GM12878 (cell line): ENCODE results near the gene OPN3. TPM values are rescaled to one million over a fixed set of nuclear protein-coding genes. Genes with fewer than 3 reads are reported as not detected.

ENCODE experiments used
- ATAC-seq: fragments of 200-7000 bp; cut with Tn5 transposase; 3 replicates; pipeline ENCODE4 v1.9.1; 2020; ENCODE audit warnings: mild to moderate bottlenecking, moderate library complexity
- BruUV-seq: library from RNA; stranded (reverse); fragments of 400-500 nt; replicated peaks from 2 replicates; lab custom pipeline; 2021; lab: Mats Ljungman, UMichigan
- CTCF ChIA-PET: fragments of 300-600 bp; sonication (Branson Sonifier 250); formaldehyde crosslinking; extraction: SDS; loops from one replicate; lab custom pipeline; 2021; ENCODE audit warnings: inconsistent platforms; lab: Yijun Ruan, JAX
- POLR2A ChIA-PET: fragments of 350-600 bp; formaldehyde crosslinking; extraction: SDS; loops from one replicate; lab custom pipeline; 2021; ENCODE audit warnings: inconsistent platforms; lab: Charles Lee
- RAD21 ChIA-PET: fragments of 300-600 bp; sonication (Branson Sonifier 250); formaldehyde crosslinking; loops from one replicate; lab custom pipeline; 2023; ENCODE audit warnings: antibody characterized with exemption; ENCODE audit not compliant: unreplicated experiment; lab: Charles Lee
- SMC1A ChIA-PET: fragments of 300-600 bp; sonication (Branson Sonifier 250); formaldehyde crosslinking; loops from one replicate; lab custom pipeline; 2023; ENCODE audit not compliant: unreplicated experiment, uncharacterized antibody; lab: Charles Lee
- DNase-seq: peaks from one replicate; pipeline ENCODE4 v3.0.0-alpha.2; 2011; ENCODE audit warnings: low read depth, low spot score
- FAIRE-seq: peaks from 3 replicates; lab custom pipeline; 2011; peaks lifted over from hg19 to GRCh38; lab: Jason Lieb, UNC
- H2AFZ ChIP-seq: 2 replicates; pipeline ENCODE4 v1.6.0; 2011; ENCODE audit warnings: low read depth, low read length, control low read depth; ENCODE audit not compliant: control insufficient read depth
- H3K27ac ChIP-seq: 2 replicates; pipeline ENCODE4 v1.5.1; 2011; ENCODE audit warnings: control low read depth; ENCODE audit not compliant: control insufficient read depth, insufficient read depth
- H3K27me3 ChIP-seq, 2 experiments: replicated peaks in 1 of 2; 2 replicates each; pipeline versions ENCODE4 v1.6.0 to v1.6.1; 2011; ENCODE audit warnings: low read length in 1 of 2; ENCODE audit not compliant: control insufficient read depth in 2 of 2, insufficient read depth in 2 of 2
- H3K36me3 ChIP-seq, 2 experiments: 2 replicates each; pipeline ENCODE4 v1.5.1; 2011; ENCODE audit warnings: low read length in 1 of 2; ENCODE audit not compliant: control insufficient read depth in 2 of 2, insufficient read depth in 2 of 2
- H3K4me1 ChIP-seq: 2 replicates; pipeline ENCODE4 v1.6.1; 2011; ENCODE audit warnings: mild to moderate bottlenecking, low read length, moderate library complexity, mixed read lengths; ENCODE audit not compliant: control insufficient read depth, insufficient read depth
- H3K4me2 ChIP-seq: 2 replicates; pipeline ENCODE4 v1.6.0; 2011; ENCODE audit warnings: control low read depth; ENCODE audit not compliant: control insufficient read depth, insufficient read depth
- H3K4me3 ChIP-seq: fragments of 200-600 bp; sonication (generic); 2 replicates; pipeline ENCODE4 v1.5.1; 2016
- H3K79me2 ChIP-seq: 2 replicates; pipeline ENCODE4 v1.6.0; 2011; ENCODE audit warnings: low read length; ENCODE audit not compliant: control insufficient read depth, insufficient read depth
- H3K9ac ChIP-seq: 2 replicates; pipeline ENCODE4 v1.8.0; 2011; ENCODE audit warnings: low read length, control low read depth, mixed read lengths; ENCODE audit not compliant: control insufficient read depth, insufficient read depth
- H3K9me3 ChIP-seq: replicated peaks from 3 replicates; pipeline ENCODE4 v1.5.1; 2011; ENCODE audit warnings: mild to moderate bottlenecking, low read length; ENCODE audit not compliant: control insufficient read depth, insufficient read depth
- H4K20me1 ChIP-seq: 2 replicates; pipeline ENCODE4 v1.6.0; 2011; ENCODE audit not compliant: control insufficient read depth, insufficient read depth
- E2F8 ChIP-seq: fragments of 450-650 bp; IDR thresholded peaks from 2 replicates; pipeline ENCODE4 v1.6.1; 2018; ENCODE audit warnings: mild to moderate bottlenecking, low read depth, moderate library complexity; ENCODE audit not compliant: partially characterized antibody
- ESRRA ChIP-seq: IDR thresholded peaks from 2 replicates; pipeline ENCODE4 v1.6.1; 2012; ENCODE audit warnings: mild to moderate bottlenecking, low read length, improper control_type of control experiment
- HCFC1 ChIP-seq: fragments of 150-350 bp; IDR thresholded peaks from 2 replicates; pipeline ENCODE4 v1.6.1; 2014; ENCODE audit warnings: low read length
- IKZF1 ChIP-seq: fragments of 450-650 bp; conservative IDR thresholded peaks from 2 replicates; pipeline ENCODE4 v1.6.1; 2017; ENCODE audit warnings: antibody characterized with exemption, mild to moderate bottlenecking
- KAT2A ChIP-seq: conservative IDR thresholded peaks from 2 replicates; pipeline ENCODE4 v1.6.1; 2011; ENCODE audit warnings: low read depth, low read length; ENCODE audit not compliant: control insufficient read depth
- POLR2AphosphoS2 ChIP-seq: IDR thresholded peaks from 2 replicates; pipeline ENCODE4 v1.6.1; 2011; ENCODE audit warnings: low read depth, mild to moderate bottlenecking, low read length, improper control_type of control experiment, moderate library complexity
- PRDM15 ChIP-seq: fragments of 450-650 bp; formaldehyde crosslinking; IDR thresholded peaks from 2 replicates; pipeline ENCODE4 v1.4.0; 2020; ENCODE audit warnings: mild to moderate bottlenecking, moderate library complexity
- SREBF1 ChIP-seq: IDR thresholded peaks from 2 replicates; pipeline ENCODE4 v1.6.1; 2012; ENCODE audit warnings: mild to moderate bottlenecking, low read length
- ZNF687 ChIP-seq: fragments of 450-650 bp; IDR thresholded peaks from 2 replicates; pipeline ENCODE4 v1.6.1; 2017; ENCODE audit warnings: mild to moderate bottlenecking, moderate library complexity
- WGBS: methylation state at CpG from one replicate; pipeline ENCODE4 v1.1.6; 2016; ENCODE audit warnings: low lambda C conversion rate; ENCODE audit not compliant: insufficient replicate concordance, insufficient coverage; ENCODE audit errors: missing lambda C conversion rate; 5-methylcytosine and 5-hydroxymethylcytosine counted together
- in situ Hi-C: fragments of 300-500 bp; cut with MboI; formaldehyde crosslinking; loops from 9 replicates; pipeline ENCODE4 v1.14.3; 2018; ENCODE audit warnings: mixed read lengths
- intact Hi-C: fragments of 100-400 bp; cut with micrococcal nuclease; formaldehyde crosslinking; loops from one replicate; pipeline ENCODE4 v1.14.2; 2022; ENCODE audit not compliant: unreplicated experiment
- polyA plus RNA-seq, 11 experiments: library from polyadenylated mRNA; depleted of rRNA in 4 of 11; unstranded in 6 of 11; stranded (reverse) in 5 of 11; fragments of >200 nt; fragmentation: Nextera tagmentation in 4 of 11; fragmentation: Illumina TruSeq in 1 of 11; extraction: Ambion mirVana in 4 of 11; extraction: Trizol in 1 of 11; gene quantifications; 1 replicate in 1 of 11; 2 replicates in 10 of 11; pipeline versions ENCODE4 v1.2.1 to v1.2.3, GENCODE V29; 2011 to 2016; ENCODE audit warnings: inconsistent platforms in 2 of 11, missing spikeins in 2 of 11, low read depth in 1 of 11
- total RNA-seq, 4 experiments: library from RNA; depleted of rRNA in 3 of 4; stranded (reverse); fragments of >200 nt in 3 of 4; fragmentation: Illumina TruSeq in 1 of 4; extraction: Trizol in 1 of 4; gene quantifications; 2 replicates each; pipeline versions ENCODE4 v1.2.1 to v1.2.3, GENCODE V29; 2013 to 2021

Gene OPN3
- total and polyA plus RNA-seq, 10 of the 15 experiments (the other 5 are each of a cell fraction or from before 2014, with no cell fraction given): 0.26 to 12.2 (median 7.4) TPM

GRCh38 chr1:241551759-241552638 lies 88.2 kb downstream of the OPN3 start:
- H3K9me3 ChIP-seq: no peaks in the 10 kb centered on the region
- peak overlapping the region; percentile 51 for H3K4me2 ChIP-seq
- ChIA-PET POLR2A (interaction anchor here (0.7 kb wide), 1 partner anchor 24 kb away, joined by 3 read pairs; no protein-coding TSS in a partner anchor), SMC1A (interaction anchor here (0.6 to 2.2 kb wide), 4 partner anchors 15 to 45 kb away, joined by 3 to 10 read pairs (median 4); partner anchors contain the start of gene FH), RAD21 (interaction anchor here (1.0 kb wide), 1 partner anchor 18 kb away, joined by 3 read pairs; no protein-coding TSS in a partner anchor), CTCF (no interaction called here)
- intact Hi-C loops (loop anchor here (2.0 kb wide), 1 partner anchor 19 kb away; the partner anchor contains the start of gene KMO), in situ Hi-C loops (no loop called here)
- peak; percentile 71 for ATAC-seq
- 14% methylated on average over 22 of the region's 22 CpGs for WGBS
- peak; percentile 46 for DNase-seq
- H3K36me3 ChIP-seq: no peaks in the 10 kb centered on the region
- peak overlapping the region; percentile 54 for H3K4me3 ChIP-seq
- FAIRE-seq: peak; percentile 13
- no TSS peak for BruUV-seq
- no peaks in the 10 kb centered on the region for H3K79me2 ChIP-seq
- H3K27me3 ChIP-seq: no peaks in the 10 kb centered on the region
- H3K4me1 ChIP-seq: peaks cover 6% of the 10 kb centered on the region
- H3K27ac ChIP-seq: peak overlapping the region; percentile 84
- no peaks in the 10 kb centered on the region for H4K20me1 ChIP-seq
- H2AFZ ChIP-seq: peak overlapping the region; percentile 93
- H3K9ac ChIP-seq: peak overlapping the region; percentile 51; the same call in 1 of the 2 replicates
- TF ChIP-seq ZNF687 (no peak), PRDM15 (no peak), IKZF1 (peak; percentile 85), SREBF1 (no peak), E2F8 (no peak), HCFC1 (no peak), KAT2A (no peak), POLR2AphosphoS2 (no peak), ESRRA (no peak)
